A673 (cell line): Measurements from ENCODE around the gene MORN5.

Experiments
- EZH2 ChIP-seq: fragments of 200-600 bp; sonication (generic); IDR thresholded peaks from 2 replicates; pipeline ENCODE4 v1.6.1; 2017; ENCODE audit warnings: borderline replicate concordance, low read depth, mild to moderate bottlenecking, mixed read lengths, antibody characterized with exemption, low read length; ENCODE audit not compliant: poor library complexity, severe bottlenecking
- TF ChIP-seq, protein P1 (sequence below): fragments of 300-800, 200-600 bp; sonication (generic); conservative IDR thresholded peaks from 2 replicates; pipeline ENCODE4 v1.5.1; 2017; ENCODE audit warnings: low read depth, mild to moderate bottlenecking, antibody characterized with exemption, low read length, moderate library complexity, mixed read lengths

DNA sequence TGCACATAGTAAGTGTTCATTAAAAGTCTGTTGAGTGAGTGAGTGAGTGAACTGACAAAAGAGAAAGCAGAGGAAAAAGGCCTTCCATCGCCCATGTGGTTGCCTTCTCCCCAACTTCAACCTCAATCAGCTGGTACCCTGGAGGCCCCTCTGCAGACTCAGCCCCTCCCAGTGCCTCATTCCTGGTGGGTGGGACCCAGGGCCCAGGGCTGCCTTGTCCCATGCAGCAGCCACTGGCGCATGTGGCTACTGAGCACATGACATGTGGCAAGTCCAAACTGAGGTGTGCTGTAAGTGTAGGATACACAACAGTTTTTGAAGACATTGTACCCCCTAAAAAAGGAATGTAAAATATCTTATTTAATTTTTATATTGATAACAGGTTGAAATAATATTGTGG, 29.7 kb upstream of the MORN5 start:
- TF ChIP-seq, protein P1, sequence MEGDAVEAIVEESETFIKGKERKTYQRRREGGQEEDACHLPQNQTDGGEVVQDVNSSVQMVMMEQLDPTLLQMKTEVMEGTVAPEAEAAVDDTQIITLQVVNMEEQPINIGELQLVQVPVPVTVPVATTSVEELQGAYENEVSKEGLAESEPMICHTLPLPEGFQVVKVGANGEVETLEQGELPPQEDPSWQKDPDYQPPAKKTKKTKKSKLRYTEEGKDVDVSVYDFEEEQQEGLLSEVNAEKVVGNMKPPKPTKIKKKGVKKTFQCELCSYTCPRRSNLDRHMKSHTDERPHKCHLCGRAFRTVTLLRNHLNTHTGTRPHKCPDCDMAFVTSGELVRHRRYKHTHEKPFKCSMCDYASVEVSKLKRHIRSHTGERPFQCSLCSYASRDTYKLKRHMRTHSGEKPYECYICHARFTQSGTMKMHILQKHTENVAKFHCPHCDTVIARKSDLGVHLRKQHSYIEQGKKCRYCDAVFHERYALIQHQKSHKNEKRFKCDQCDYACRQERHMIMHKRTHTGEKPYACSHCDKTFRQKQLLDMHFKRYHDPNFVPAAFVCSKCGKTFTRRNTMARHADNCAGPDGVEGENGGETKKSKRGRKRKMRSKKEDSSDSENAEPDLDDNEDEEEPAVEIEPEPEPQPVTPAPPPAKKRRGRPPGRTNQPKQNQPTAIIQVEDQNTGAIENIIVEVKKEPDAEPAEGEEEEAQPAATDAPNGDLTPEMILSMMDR, result no peak
- no peak for TF ChIP-seq EZH2
